GM19328 (cell line): ENCODE measurements around the gene UBXN6.

ENCODE experiments used
- ATAC-seq: cut with Tn5 transposase; IDR thresholded peaks from one replicate; pipeline ENCODE4 v1.9.1; 2021; ENCODE audit warnings: mild to moderate bottlenecking, moderate library complexity; ENCODE audit not compliant: unreplicated experiment

Gene UBXN6

GRCh38 chr19:4457654-4458395, at the start of gene UBXN6:
Gene UBXN6, minus strand, starts transcription at chr19:4457794. Its CDS starts 97 bp downstream, at chr19:4457697.
- ATAC-seq = peak; percentile 85

DNA sequence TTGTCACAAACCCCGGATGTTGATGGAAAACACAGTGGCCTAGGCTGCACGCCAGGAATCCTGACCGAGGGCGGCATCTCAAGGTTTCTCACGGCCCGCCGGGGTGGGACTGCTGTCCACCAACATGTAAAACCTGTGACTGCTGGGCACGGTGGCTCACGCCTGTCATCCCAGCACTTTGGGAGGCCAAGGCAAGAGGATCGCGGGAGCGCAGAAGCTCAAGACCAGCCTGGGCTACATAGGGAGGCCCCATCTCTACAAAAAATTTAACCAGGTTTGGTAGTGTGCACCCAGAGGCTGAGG, 49.5 kb upstream of the UBXN6 start:
- no peak for ATAC-seq

- no peak for ATAC-seq
Observed at GRCh38 chr19:4506449-4507149, 49.0 kb upstream of the UBXN6 start.

DNA sequence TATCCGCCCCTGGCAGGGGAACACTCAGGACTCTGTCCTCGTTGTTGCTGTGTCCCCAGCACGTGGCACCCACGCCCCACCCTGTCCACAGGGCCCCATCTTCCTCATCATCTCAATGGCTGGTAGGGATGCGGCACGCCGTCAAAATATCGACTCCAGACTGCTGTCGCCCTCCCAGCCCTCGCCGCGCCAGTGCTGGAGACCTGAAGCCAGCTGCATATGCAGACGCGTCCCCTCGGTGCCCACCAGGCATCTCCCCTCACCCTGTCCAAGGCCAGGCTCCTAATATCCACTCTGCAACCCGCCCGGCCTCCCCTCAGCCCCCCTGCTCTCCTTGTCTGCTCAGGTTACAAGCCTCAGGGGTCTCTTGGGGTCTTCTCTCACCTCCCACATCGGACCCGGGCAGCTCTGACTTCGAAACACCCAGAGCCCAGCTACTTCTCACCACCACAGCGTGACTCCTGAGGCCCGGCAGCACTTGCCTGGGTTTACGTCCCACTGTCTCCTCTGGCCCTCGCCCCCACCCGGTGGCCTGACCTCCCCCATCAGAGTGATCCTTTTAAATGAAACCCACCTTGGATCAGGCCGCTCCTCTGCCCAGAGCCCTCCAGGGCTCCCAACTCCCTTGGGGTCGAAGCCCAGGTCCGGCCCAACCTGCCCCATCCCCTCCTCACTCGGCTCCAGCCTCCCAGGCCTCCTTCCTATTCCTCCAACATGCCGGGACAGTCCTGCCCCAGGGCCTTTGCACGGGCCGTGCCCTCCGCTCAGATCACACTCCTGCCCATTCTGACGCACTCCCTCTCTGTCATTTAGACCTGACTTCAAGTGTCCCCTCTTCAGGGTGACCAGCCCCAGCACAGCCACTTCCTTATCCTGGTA, 48.2 kb upstream of the UBXN6 start:
- no peak for ATAC-seq

GRCh38 chr19:4504891-4505569, 47.4 kb upstream of the UBXN6 start:
- ATAC-seq = no peak

GRCh38 chr19:4504297-4504701, 46.7 kb upstream of the UBXN6 start:
- no peak for ATAC-seq

GRCh38 chr19:4503825-4504170, 46.2 kb upstream of the UBXN6 start:
- no peak for ATAC-seq

- no peak for ATAC-seq
Observed at GRCh38 chr19:4503132-4503824, 45.7 kb upstream of the UBXN6 start.

DNA sequence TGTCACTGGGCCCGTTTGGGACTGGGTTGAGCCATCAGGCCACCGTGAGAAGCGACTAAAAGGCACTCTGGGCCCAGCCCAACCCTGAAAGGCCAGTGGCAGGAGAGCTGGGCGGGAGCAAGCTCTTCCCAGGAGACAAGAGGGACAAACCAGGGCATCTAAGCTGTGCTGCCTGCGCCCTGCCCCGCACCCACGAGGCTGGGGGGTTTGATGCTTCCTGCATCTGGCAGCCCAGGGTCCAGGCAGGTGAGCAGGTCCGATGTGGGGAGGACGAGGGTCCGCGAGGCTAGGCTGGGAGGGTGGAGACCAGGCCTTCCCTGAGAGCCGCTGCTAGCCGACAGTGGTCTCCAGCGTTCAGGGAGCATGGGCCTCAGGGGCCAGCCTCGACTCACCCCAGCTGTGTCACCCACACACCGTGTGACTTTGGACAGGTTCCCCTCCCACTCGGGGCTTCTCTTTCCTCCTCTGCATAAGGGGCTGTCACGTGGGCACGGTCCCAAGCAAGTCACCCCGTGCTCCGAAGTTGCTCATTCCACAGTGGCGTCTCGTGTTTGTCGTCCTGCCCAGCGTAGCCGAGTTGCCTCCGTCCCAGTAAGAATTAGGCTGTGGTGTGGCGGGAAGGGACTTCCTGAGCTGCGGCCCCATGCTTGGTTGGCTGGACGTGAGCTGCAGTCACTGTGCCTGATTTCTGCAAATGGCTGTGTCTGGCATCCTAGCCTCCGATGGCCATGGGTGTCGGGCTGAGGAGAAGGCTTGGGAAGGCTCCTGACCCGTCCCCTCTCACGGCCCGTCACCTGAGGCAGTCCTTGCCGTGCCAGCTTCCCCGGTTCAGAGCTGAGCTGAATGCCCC, 44.9 kb upstream of the UBXN6 start:
- ATAC-seq = no peak

GRCh38 chr19:4501691-4502090, 44.1 kb upstream of the UBXN6 start:
- no peak for ATAC-seq

GRCh38 chr19:4500841-4501591, 43.4 kb upstream of the UBXN6 start:
- no peak for ATAC-seq

DNA sequence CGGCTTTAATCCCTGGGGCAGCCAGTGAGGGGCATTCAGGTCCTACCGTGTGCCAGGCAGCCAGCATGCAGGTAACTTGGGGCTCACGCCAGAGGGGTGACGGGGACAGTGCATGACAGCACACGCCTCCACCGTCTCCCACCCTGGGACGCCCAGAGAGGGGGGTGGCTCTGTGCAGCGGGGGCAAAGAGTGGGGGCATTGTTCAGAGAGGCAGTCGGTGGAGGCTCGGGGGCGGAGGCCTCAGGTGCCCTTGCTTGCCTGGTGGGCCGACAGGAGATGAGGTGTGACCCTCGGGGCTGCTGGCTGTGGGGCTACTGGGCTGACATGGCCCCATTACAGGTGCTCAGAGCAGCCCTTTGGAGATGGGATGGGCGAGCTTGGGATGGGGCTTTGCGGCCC, 42.3 kb upstream of the UBXN6 start:
- ATAC-seq = no peak

GRCh38 chr19:4499318-4499717, 41.7 kb upstream of the UBXN6 start:
- no peak for ATAC-seq

DNA sequence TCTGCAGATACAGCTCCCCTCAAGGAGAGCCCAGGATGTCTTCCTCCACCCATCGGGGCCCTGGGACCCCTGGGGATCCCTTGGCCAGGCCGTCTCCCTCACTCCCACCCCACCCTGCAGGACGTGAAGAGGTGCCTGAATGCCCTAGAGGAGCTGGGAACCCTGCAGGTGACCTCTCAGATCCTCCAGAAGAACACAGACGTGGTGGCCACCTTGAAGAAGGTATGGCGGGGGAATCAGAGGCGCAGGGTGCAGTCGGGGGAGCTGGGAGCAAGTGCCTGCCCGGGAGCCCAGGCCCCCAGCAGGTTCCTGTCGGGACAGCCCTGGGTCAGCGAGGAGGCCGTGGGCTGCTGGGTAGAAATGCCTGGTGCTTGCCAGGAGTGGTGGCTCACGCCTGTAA, 41.1 kb upstream of the UBXN6 start:
- ATAC-seq = no peak

DNA sequence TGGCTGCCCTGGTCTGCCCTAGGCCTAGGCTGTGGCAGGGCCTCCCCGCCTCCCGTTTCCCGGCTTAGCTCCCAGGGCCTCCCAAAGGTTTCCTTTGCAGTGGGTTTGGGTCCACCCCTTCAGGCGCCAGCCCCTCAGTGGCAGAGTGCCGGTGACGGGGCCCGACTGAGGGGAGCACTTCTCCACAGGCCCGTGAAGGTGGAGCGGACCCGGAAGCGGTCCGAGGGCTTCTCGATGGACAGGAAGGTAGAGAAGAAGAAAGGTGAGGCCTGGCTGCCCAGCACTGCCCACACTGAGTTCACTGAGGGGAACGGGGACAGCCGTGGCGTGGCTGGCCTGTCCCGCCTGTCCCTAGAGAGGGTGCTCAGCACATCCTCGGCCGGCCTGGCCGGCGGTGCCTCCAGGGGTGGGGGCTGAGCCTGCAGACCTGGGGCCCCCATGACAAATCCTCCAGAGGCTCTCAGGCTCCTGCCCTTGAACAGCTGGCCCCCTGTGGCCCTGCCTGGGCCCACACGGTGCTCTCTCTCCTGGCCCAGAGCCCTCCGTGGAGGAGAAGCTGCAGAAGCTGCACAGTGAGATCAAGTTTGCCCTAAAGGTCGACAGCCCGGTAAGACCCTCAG, 40.3 kb upstream of the UBXN6 start:
- no peak for ATAC-seq

DNA sequence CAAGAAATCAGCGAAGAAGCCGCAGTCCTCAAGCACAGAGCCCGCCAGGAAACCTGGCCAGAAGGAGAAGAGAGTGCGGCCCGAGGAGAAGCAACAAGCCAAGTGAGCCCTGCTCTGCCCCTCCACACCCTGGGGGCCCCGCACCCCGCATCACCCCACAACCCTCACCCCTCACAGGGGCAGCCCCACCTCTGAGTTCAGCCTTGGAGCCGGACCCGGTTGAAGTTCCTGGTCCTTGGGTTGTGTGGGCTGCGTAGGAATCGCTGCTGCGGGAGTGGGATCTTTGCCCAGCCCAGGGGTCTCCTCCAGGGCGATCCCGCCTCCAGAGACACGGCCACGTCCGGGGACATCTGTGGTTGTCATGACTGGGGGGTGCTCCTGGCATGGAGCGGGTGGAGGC, 38.7 kb upstream of the UBXN6 start:
- ATAC-seq = no peak

DNA sequence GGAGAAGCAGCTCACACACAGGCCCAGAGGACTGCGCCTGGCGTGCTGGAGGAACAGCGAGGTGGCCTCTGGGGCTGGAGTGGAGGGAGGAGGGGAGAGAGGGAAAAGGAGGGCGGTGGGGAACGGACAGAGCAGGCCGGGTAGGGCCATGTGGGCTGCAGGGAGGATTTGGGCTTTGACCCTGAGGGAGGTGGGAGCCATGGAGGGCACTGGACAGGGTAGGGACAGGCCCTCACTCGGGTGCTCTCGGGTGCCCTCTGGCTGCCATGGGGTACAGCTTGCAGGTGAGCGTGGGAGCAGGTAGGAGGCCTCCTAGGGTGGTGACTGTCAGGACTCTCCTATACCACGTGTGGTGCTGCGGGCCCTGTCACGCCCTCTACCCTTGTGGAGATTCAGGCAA, 37.9 kb upstream of the UBXN6 start:
- no peak for ATAC-seq

- no peak for ATAC-seq
Observed at GRCh38 chr19:4494691-4495064, 37.1 kb upstream of the UBXN6 start.
